HepG2 (cell line): ENCODE measurements around the gene CSTPP1. TPM values are rescaled to one million over a fixed set of nuclear protein-coding genes. Genes with fewer than 3 reads are reported as not detected.

Experiments
- ATAC-seq: fragments of 200-7000 bp; cut with Tn5 transposase; 3 replicates; pipeline ENCODE4 v1.9.1; 2020; ENCODE audit warnings: mild to moderate bottlenecking, moderate library complexity
- BruUV-seq: library from RNA; stranded (reverse); fragments of 400-500 nt; replicated peaks from 2 replicates; lab custom pipeline; 2021; lab: Mats Ljungman, UMichigan
- CTCF ChIA-PET: fragments of 300-600 bp; formaldehyde crosslinking; extraction: SDS; loops from one replicate; lab custom pipeline; 2021; ENCODE audit warnings: low total read pairs, inconsistent platforms, low intra/inter-chr PET ratio; lab: Yijun Ruan, JAX
- POLR2A ChIA-PET: fragments of 350-600 bp; sonication (Branson Sonifier 250); formaldehyde crosslinking; loops from one replicate; lab custom pipeline; 2020; ENCODE audit warnings: antibody characterized with exemption, inconsistent platforms; lab: Yijun Ruan, JAX
- DNase-seq: peaks from one replicate; pipeline ENCODE4 v3.0.0-alpha.2; 2015; ENCODE audit warnings: low spot score
- FAIRE-seq: peaks from 3 replicates; lab custom pipeline; 2011; peaks lifted over from hg19 to GRCh38; lab: Jason Lieb, UNC
- H2AFZ ChIP-seq: one replicate; pipeline ENCODE4 v1.6.1; 2011; ENCODE audit warnings: low read length, inconsistent platforms
- H3K27ac ChIP-seq: fragments of 300-600 bp; 3 replicates; pipeline ENCODE4 v1.8.0; 2011; ENCODE audit warnings: mixed run types, mild to moderate bottlenecking, mixed read lengths, low read length, inconsistent platforms; ENCODE audit not compliant: insufficient read depth; ENCODE audit errors: extremely low read length
- H3K27me3 ChIP-seq, 2 experiments: fragments of 200-600 bp in 1 of 2; 2 replicates in 1 of 2; 3 replicates in 1 of 2; pipeline versions ENCODE4 v1.6.0 to v1.8.0; 2011; ENCODE audit warnings: low read length in 2 of 2, mild to moderate bottlenecking in 2 of 2, moderate library complexity in 2 of 2, inconsistent platforms in 1 of 2; ENCODE audit not compliant: insufficient read depth in 2 of 2, control insufficient read depth in 1 of 2
- H3K36me3 ChIP-seq, 2 experiments: fragments of 200-600 bp in 1 of 2; replicated peaks in 1 of 2; 2 replicates in 1 of 2; 3 replicates in 1 of 2; pipeline versions ENCODE4 v1.5.1 to v1.8.0; 2011; ENCODE audit warnings: low read length in 2 of 2, inconsistent platforms in 1 of 2; ENCODE audit not compliant: insufficient read depth in 2 of 2, control insufficient read depth in 1 of 2
- H3K4me1 ChIP-seq: 2 replicates; pipeline ENCODE4 v1.5.1; 2012; ENCODE audit warnings: low read length, inconsistent platforms; ENCODE audit not compliant: insufficient read depth
- H3K4me2 ChIP-seq: 2 replicates; pipeline ENCODE4 v1.6.0; 2011; ENCODE audit warnings: low read depth, low read length, inconsistent platforms
- H3K4me3 ChIP-seq, 3 experiments: fragments of 200-600 bp in 1 of 3; sonication (generic), shearing (Covaris generic) in 1 of 3; replicated peaks in 1 of 3; 2 replicates each; pipeline ENCODE4 v1.5.1; 2011 to 2016; ENCODE audit warnings: low read length in 3 of 3, inconsistent platforms in 2 of 3, low read depth in 2 of 3, mild to moderate bottlenecking in 2 of 3, control low read depth in 1 of 3, mixed read lengths in 1 of 3; ENCODE audit not compliant: insufficient read depth in 1 of 3
- H3K79me2 ChIP-seq: one replicate; pipeline ENCODE4 v1.6.1; 2011; ENCODE audit warnings: low read length, inconsistent platforms; ENCODE audit not compliant: insufficient read depth
- H3K9ac ChIP-seq: 2 replicates; pipeline ENCODE4 v1.6.0; 2011; ENCODE audit warnings: mild to moderate bottlenecking, low read depth, low read length, inconsistent platforms; ENCODE audit not compliant: insufficient read depth
- H3K9me3 ChIP-seq: 2 replicates; pipeline ENCODE4 v1.5.1; 2012; ENCODE audit warnings: mild to moderate bottlenecking, low read length
- H4K20me1 ChIP-seq: 2 replicates; pipeline ENCODE4 v1.6.0; 2011; ENCODE audit warnings: inconsistent platforms, mild to moderate bottlenecking, low read length, moderate library complexity; ENCODE audit not compliant: insufficient read depth
- HDAC2 ChIP-seq: sonication (generic); formaldehyde crosslinking; IDR thresholded peaks from 2 replicates; pipeline ENCODE4 v1.4.0; 2020; ENCODE audit warnings: missing genetic modification reagents
- HMGA1 ChIP-seq: sonication (generic); formaldehyde crosslinking; conservative IDR thresholded peaks from 2 replicates; pipeline ENCODE4 v1.4.0; 2020; ENCODE audit warnings: missing genetic modification reagents
- KDM1A ChIP-seq: IDR thresholded peaks from 2 replicates; pipeline ENCODE4 v1.6.1; 2016; ENCODE audit warnings: missing compliant biosample characterization
- MIER3 ChIP-seq: IDR thresholded peaks from 2 replicates; pipeline ENCODE4 v1.6.1; 2016; ENCODE audit warnings: missing compliant biosample characterization, borderline replicate concordance
- MXD4 ChIP-seq: IDR thresholded peaks from 2 replicates; pipeline ENCODE4 v1.6.1; 2016; ENCODE audit warnings: mild to moderate bottlenecking, missing biosample characterization, missing genetic modification reagents
- YEATS4 ChIP-seq: sonication (generic); formaldehyde crosslinking; IDR thresholded peaks from 2 replicates; pipeline ENCODE4 v1.4.0; 2020; ENCODE audit warnings: missing genetic modification reagents, borderline replicate concordance
- ZNF234 ChIP-seq: sonication (generic); formaldehyde crosslinking; conservative IDR thresholded peaks from 2 replicates; pipeline ENCODE4 v1.5.1; 2020; ENCODE audit warnings: mild to moderate bottlenecking, missing genetic modification reagents
- ZNF460 ChIP-seq: sonication (generic); formaldehyde crosslinking; IDR thresholded peaks from 2 replicates; pipeline ENCODE4 v1.5.1; 2020; ENCODE audit warnings: missing genetic modification reagents, mild to moderate bottlenecking, borderline replicate concordance
- ZNF512 ChIP-seq: sonication (generic); formaldehyde crosslinking; IDR thresholded peaks from 2 replicates; pipeline ENCODE4 v1.4.0; 2020; ENCODE audit warnings: mild to moderate bottlenecking, missing genetic modification reagents
- ZSCAN29 ChIP-seq: sonication (generic); formaldehyde crosslinking; conservative IDR thresholded peaks from 2 replicates; pipeline ENCODE4 v1.4.0; 2020; ENCODE audit warnings: mild to moderate bottlenecking, missing genetic modification reagents
- ZZZ3 ChIP-seq: sonication (generic); formaldehyde crosslinking; IDR thresholded peaks from 2 replicates; pipeline ENCODE4 v1.4.0; 2020; ENCODE audit warnings: missing genetic modification reagents, mild to moderate bottlenecking, borderline replicate concordance
- WGBS: methylation state at CpG from one replicate; pipeline ENCODE4 v1.1.6; 2017; ENCODE audit warnings: low lambda C conversion rate; 5-methylcytosine and 5-hydroxymethylcytosine counted together
- in situ Hi-C: cut with HindIII; loops from 2 replicates; pipeline ENCODE4 v1.10.0; 2017; ENCODE audit warnings: low pct_unique_long_range_greater_than_20kb; ENCODE audit not compliant: extremely low pct_ligation_motif_present
- intact Hi-C: fragments of 100-400 bp; cut with micrococcal nuclease; formaldehyde crosslinking; loops from one replicate; pipeline ENCODE4 v1.10.0; 2022; ENCODE audit not compliant: unreplicated experiment
- polyA plus RNA-seq, 8 experiments: library from polyadenylated mRNA; depleted of rRNA in 3 of 8; stranded (reverse) in 7 of 8; unstranded in 1 of 8; fragments of >200 nt; fragmentation: Illumina TruSeq in 4 of 8; extraction: Trizol in 4 of 8; gene quantifications; 2 replicates each; pipeline versions ENCODE4 v1.2.1 to v1.2.3, GENCODE V29; 2011 to 2016; ENCODE audit warnings: low read depth in 4 of 8, missing spikeins in 1 of 8, mixed read lengths in 1 of 8; ENCODE audit not compliant: insufficient read depth in 1 of 8
- total RNA-seq, 5 experiments: library from RNA; depleted of rRNA; stranded (reverse); fragments of >200 nt; fragmentation: Illumina TruSeq; extraction: Trizol; gene quantifications; 2 replicates each; pipeline ENCODE4 v1.2.3, GENCODE V29; 2016; ENCODE audit warnings: low read depth in 1 of 5
- TF ChIP-seq, protein P1 (sequence below): sonication (generic); formaldehyde crosslinking; conservative IDR thresholded peaks from 2 replicates; pipeline ENCODE4 v1.4.0; 2020; ENCODE audit warnings: mild to moderate bottlenecking, missing genetic modification reagents, moderate library complexity
- TF ChIP-seq, protein P2 (sequence below): sonication (generic); formaldehyde crosslinking; IDR thresholded peaks from 2 replicates; pipeline ENCODE4 v1.8.1; 2023; ENCODE audit warnings: mild to moderate bottlenecking, missing genetic modification reagents, borderline replicate concordance

Gene CSTPP1
- total and polyA plus RNA-seq, 2 of the 13 experiments (the other 11 are each of a cell fraction or from before 2014, with no cell fraction given) = 12.3 to 14.6 TPM

DNA sequence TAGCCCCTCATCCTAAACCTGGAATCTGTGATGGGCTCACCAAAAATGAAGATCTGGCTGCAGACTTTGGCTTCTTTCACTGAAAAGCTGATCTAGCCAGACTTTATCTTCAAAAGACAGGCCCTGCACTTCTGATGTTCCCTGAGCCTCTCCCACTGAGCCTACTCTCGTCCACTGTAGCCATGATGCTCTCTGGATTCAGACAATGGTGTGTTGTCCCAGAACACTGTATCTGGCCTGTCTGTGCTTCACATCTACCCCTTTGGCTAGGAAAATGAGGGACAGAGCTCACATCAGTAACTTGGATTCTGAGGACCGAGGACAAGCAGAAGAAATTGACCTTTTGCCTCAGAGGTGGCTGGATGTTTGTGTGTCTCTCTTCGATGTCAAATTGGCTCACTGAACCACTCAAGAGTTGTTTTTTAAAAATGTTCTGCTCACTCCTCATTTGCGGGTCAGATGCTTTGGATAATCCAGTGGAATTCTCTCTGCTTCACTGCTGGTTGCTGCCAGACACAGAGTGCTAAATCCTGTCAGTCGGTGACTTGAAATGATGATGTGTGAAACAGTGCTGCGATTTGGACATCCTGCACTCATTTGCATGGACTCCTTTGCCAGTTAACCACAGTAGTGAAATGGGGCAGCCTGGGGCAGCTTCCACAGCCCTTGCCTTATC, 172.6 kb downstream of the CSTPP1 start:
- DNase-seq (no peak), ATAC-seq (no peak), FAIRE-seq (no peak)
- WGBS = 76% methylated on average over 6 of the region's 6 CpGs
- no peak overlapping the region for H3K9ac ChIP-seq
- no peaks in the 10 kb centered on the region for H4K20me1 ChIP-seq
- BruUV-seq = no TSS peak
- H3K4me3 ChIP-seq = no peak overlapping the region
- ChIA-PET CTCF (no interaction called here), POLR2A (no interaction called here)
- no peaks in the 10 kb centered on the region for H3K27me3 ChIP-seq
- no peaks in the 10 kb centered on the region for H3K9me3 ChIP-seq
- H3K4me1 ChIP-seq = no peaks in the 10 kb centered on the region
- TF ChIP-seq MXD4 (no peak), ZNF512 (no peak)
- no peak overlapping the region for H2AFZ ChIP-seq
- intact Hi-C loops = no loop called here
- no peak overlapping the region for H3K4me2 ChIP-seq
- H3K36me3 ChIP-seq = 0 out of 5 replicates have a peak, but pooled peaks cover 0 to 1% of the 10 kb centered on the region in 2 experiments
- no peak overlapping the region for H3K27ac ChIP-seq
- in situ Hi-C loops = no loop called here
- no peaks in the 10 kb centered on the region for H3K79me2 ChIP-seq

DNA sequence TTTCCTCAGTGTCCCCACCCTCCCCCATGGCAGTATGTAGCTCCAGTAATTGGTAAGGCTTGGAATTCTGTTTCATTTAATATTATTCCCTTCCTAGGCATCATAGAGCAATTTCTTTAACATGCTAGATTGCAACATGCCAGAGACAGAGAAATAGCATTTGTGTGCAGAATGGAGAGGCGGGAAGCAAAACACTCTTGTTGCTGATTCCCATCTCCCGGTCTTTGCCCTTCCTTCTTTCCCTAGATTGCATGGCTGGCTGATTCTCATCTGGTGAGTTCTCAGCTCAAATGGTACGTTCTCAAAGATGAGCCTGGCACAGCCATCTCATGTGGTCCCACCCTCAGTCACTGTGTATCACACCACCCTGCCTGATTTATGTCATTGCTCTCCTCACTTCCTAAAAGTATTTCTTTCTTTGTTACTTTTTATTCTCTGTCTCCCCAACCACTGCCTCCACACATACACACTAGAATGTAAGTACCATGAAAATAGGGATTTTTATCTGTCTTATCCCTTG, 173.2 kb downstream of the CSTPP1 start:
- Histone ChIP-seq H3K9ac (no peak overlapping the region), H4K20me1 (no peaks in the 10 kb centered on the region), H3K9me3 (no peaks in the 10 kb centered on the region), H3K4me3 (no peak overlapping the region), H3K36me3 (0 out of 5 replicates have a peak, but pooled peaks cover 0 to 1% of the 10 kb centered on the region in 2 experiments), H3K27me3 (no peaks in the 10 kb centered on the region), H2AFZ (no peak overlapping the region), H3K4me2 (no peak overlapping the region), H3K27ac (no peak overlapping the region), H3K4me1 (no peaks in the 10 kb centered on the region), H3K79me2 (no peaks in the 10 kb centered on the region)
- TF ChIP-seq MIER3 (CRISPR knock-in tag) (no peak), ZNF234 (CRISPR knock-in tag) (no peak), ZZZ3 (CRISPR knock-in tag) (no peak), KDM1A (no peak), HDAC2 (no peak), ZNF460 (CRISPR knock-in tag) (no peak), HMGA1 (CRISPR knock-in tag) (no peak), ZSCAN29 (no peak), YEATS4 (CRISPR knock-in tag) (no peak)
- TF ChIP-seq, protein P1, sequence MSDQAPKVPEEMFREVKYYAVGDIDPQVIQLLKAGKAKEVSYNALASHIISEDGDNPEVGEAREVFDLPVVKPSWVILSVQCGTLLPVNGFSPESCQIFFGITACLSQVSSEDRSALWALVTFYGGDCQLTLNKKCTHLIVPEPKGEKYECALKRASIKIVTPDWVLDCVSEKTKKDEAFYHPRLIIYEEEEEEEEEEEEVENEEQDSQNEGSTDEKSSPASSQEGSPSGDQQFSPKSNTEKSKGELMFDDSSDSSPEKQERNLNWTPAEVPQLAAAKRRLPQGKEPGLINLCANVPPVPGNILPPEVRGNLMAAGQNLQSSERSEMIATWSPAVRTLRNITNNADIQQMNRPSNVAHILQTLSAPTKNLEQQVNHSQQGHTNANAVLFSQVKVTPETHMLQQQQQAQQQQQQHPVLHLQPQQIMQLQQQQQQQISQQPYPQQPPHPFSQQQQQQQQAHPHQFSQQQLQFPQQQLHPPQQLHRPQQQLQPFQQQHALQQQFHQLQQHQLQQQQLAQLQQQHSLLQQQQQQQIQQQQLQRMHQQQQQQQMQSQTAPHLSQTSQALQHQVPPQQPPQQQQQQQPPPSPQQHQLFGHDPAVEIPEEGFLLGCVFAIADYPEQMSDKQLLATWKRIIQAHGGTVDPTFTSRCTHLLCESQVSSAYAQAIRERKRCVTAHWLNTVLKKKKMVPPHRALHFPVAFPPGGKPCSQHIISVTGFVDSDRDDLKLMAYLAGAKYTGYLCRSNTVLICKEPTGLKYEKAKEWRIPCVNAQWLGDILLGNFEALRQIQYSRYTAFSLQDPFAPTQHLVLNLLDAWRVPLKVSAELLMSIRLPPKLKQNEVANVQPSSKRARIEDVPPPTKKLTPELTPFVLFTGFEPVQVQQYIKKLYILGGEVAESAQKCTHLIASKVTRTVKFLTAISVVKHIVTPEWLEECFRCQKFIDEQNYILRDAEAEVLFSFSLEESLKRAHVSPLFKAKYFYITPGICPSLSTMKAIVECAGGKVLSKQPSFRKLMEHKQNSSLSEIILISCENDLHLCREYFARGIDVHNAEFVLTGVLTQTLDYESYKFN (CRISPR knock-in tag) = no peak
- TF ChIP-seq, protein P2, sequence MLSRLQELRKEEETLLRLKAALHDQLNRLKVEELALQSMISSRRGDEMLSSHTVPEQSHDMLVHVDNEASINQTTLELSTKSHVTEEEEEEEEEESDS (CRISPR knock-in tag) = no peak
- POLR2A ChIA-PET = no interaction called here
- intact Hi-C loops (loop anchor here (10.0 kb wide), 1 partner anchor 45 kb away; no protein-coding TSS in a partner anchor), in situ Hi-C loops (no loop called here)
- no peak for DNase-seq
- ATAC-seq = no peak
- 84% methylated on average over 3 of the region's 3 CpGs for WGBS
- CTCF ChIA-PET = no interaction called here
- no peak for FAIRE-seq
- BruUV-seq = no TSS peak
